NCI-H1092 treated with DMSO at 0.1 percent for 48 hours (cell line): Measurements from ENCODE around the gene NFATC3.

Experiments
- DNase-seq: peaks from one replicate; lab custom pipeline; 2025; lab: John Stamatoyannopoulos, UW

The NFATC3 gene

DNA sequence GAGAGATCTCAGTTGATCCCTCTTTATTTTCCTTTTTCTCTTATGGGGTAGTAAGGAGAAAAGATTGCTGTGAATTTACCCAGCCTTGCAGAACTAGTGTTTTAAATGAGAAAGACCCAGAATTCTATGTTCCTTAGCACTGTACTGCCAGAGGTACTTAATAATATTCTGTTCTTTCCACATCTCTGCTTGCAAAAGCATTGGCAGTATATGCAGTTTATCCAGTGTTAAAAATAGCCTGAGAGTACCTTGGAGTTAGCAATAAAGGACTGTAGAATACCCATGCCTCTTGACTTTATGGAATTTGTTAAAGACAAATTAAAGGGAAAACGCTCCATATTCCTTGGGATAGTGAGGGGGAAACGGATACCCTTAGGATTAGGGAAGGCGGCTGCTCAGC lies 191.1 kb downstream of the NFATC3 start:
- DNase-seq: no peak
